ENCODE results near the gene TMEM120B. TPM values are rescaled to one million over a fixed set of nuclear protein-coding genes. Genes with fewer than 3 reads are reported as not detected.

The TMEM120B gene
- total RNA-seq, 1 experiment from 2014 or later = 14.2 TPM

GRCh38 chr12:121817648-121818043 is 105.1 kb downstream of the TMEM120B start:
- no peak for TF ChIP-seq CTCF (IDR thresholded peaks at IDR 0.05; ENCODE audit: unreplicated experiment)
- H3K27ac Mint-ChIP-seq (ENCODE audit: low read depth, unreplicated experiment) = no peak overlapping the region
- no peak overlapping the region for H3K4me3 Mint-ChIP-seq (ENCODE audit: unreplicated experiment)
- ChIA-PET CTCF (interaction anchor here (16.6 kb wide), 1 partner anchor 22 kb away, joined by 390 read pairs; the partner anchor contains the start of gene RHOF), POLR2A (interaction anchor here (0.6 kb wide), 1 partner anchor 408 kb away, joined by 3 read pairs; the partner anchor contains the start of gene DIABLO)
- H3K36me3 Mint-ChIP-seq (ENCODE audit: insufficient read depth, unreplicated experiment) = peaks cover 67% of the 10 kb centered on the region
- intact Hi-C loops (cut with micrococcal nuclease) = no loop called here
- DNase-seq (ENCODE audit: unreplicated experiment) = no peak
- H3K27me3 Mint-ChIP-seq (ENCODE audit: insufficient read depth, unreplicated experiment) = no peaks in the 10 kb centered on the region
- BruUV-seq (replicated peaks) = no TSS peak
- H3K9me3 Mint-ChIP-seq (ENCODE audit: unreplicated experiment) = no peaks in the 10 kb centered on the region
- H3K4me1 Mint-ChIP-seq (ENCODE audit: insufficient read depth, unreplicated experiment) = peaks cover 13% of the 10 kb centered on the region

- intact Hi-C loops (cut with micrococcal nuclease) = no loop called here
- CTCF ChIA-PET = interaction anchor here (1.7 kb wide), 1 partner anchor 25 kb away, joined by 5 read pairs; the partner anchor contains the start of gene RHOF
- DNase-seq (ENCODE audit: unreplicated experiment) = no peak
- BruUV-seq (replicated peaks) = no TSS peak
- no peaks in the 10 kb centered on the region for H3K27me3 Mint-ChIP-seq (ENCODE audit: insufficient read depth, unreplicated experiment)
- no peaks in the 10 kb centered on the region for H3K4me1 Mint-ChIP-seq (ENCODE audit: insufficient read depth, unreplicated experiment)
- POLR2A ChIA-PET = no interaction called here
- H3K36me3 Mint-ChIP-seq (ENCODE audit: insufficient read depth, unreplicated experiment) = peaks cover 84% of the 10 kb centered on the region
- TF ChIP-seq CTCF (IDR thresholded peaks at IDR 0.05; ENCODE audit: unreplicated experiment) = no peak
- no peaks in the 10 kb centered on the region for H3K9me3 Mint-ChIP-seq (ENCODE audit: unreplicated experiment)
- no peak overlapping the region for H3K4me3 Mint-ChIP-seq (ENCODE audit: unreplicated experiment)
- no peak overlapping the region for H3K27ac Mint-ChIP-seq (ENCODE audit: low read depth, unreplicated experiment)
Measured at GRCh38 chr12:121819212-121819949, 106.8 kb downstream of the TMEM120B start.

GRCh38 chr12:121820056-121820455 is 107.5 kb downstream of the TMEM120B start:
- TF ChIP-seq CTCF (IDR thresholded peaks at IDR 0.05; ENCODE audit: unreplicated experiment) = no peak
- CTCF ChIA-PET = interaction anchor here (0.6 to 1.7 kb wide), 2 partner anchors 26 to 150 kb away, joined by 3 to 5 read pairs; partner anchors contain the start of gene RHOF
- Mint-ChIP-seq H3K27me3 (ENCODE audit: insufficient read depth, unreplicated experiment) (no peaks in the 10 kb centered on the region), H3K9me3 (ENCODE audit: unreplicated experiment) (no peaks in the 10 kb centered on the region), H3K4me3 (ENCODE audit: unreplicated experiment) (no peak overlapping the region), H3K4me1 (ENCODE audit: insufficient read depth, unreplicated experiment) (no peaks in the 10 kb centered on the region), H3K36me3 (ENCODE audit: insufficient read depth, unreplicated experiment) (peaks cover 87% of the 10 kb centered on the region), H3K27ac (ENCODE audit: low read depth, unreplicated experiment) (no peak overlapping the region)
- no peak for DNase-seq (ENCODE audit: unreplicated experiment)
- no TSS peak for BruUV-seq (replicated peaks)
- POLR2A ChIA-PET = interaction anchor here (0.6 kb wide), 1 partner anchor 205 kb away, joined by 3 read pairs; no protein-coding TSS in a partner anchor
- intact Hi-C loops (cut with micrococcal nuclease) = no loop called here

GRCh38 chr12:121822393-121823100 is 110.0 kb downstream of the TMEM120B start:
- Mint-ChIP-seq H3K4me3 (ENCODE audit: unreplicated experiment) (no peak overlapping the region), H3K27me3 (ENCODE audit: insufficient read depth, unreplicated experiment) (no peaks in the 10 kb centered on the region), H3K4me1 (ENCODE audit: insufficient read depth, unreplicated experiment) (no peaks in the 10 kb centered on the region), H3K27ac (ENCODE audit: low read depth, unreplicated experiment) (no peak overlapping the region), H3K9me3 (ENCODE audit: unreplicated experiment) (no peaks in the 10 kb centered on the region), H3K36me3 (ENCODE audit: insufficient read depth, unreplicated experiment) (peaks cover 84% of the 10 kb centered on the region)
- TF ChIP-seq CTCF (IDR thresholded peaks at IDR 0.05; ENCODE audit: unreplicated experiment) = no peak
- ChIA-PET POLR2A (no interaction called here), CTCF (interaction anchor here (0.6 kb wide), 1 partner anchor 11 kb away, joined by 4 read pairs; no protein-coding TSS in a partner anchor)
- intact Hi-C loops (cut with micrococcal nuclease) = no loop called here
- no TSS peak for BruUV-seq (replicated peaks)
- DNase-seq (ENCODE audit: unreplicated experiment) = no peak
